Naive thymus-derived CD8-positive, alpha-beta T cell (primary cell): Measurements from ENCODE around the gene HS3ST6. TPM values are rescaled to one million over a fixed set of nuclear protein-coding genes. Genes with fewer than 3 reads are reported as not detected.

Source experiments
- polyA plus RNA-seq, 3 donors: library from polyadenylated mRNA; unstranded; fragments of 300-500 nt; fragmentation: Illumina TruSeq; gene quantifications; one replicate each; pipeline ENCODE4 v1.2.3, GENCODE V29; 2021
- total RNA-seq, 8 experiments: library from RNA in 2 of 8; stranded (reverse) in 2 of 8; gene quantifications; one replicate each; pipeline ENCODE4 v1.2.3 and lab custom pipeline; 2021 to 2026

HS3ST6 gene
- total and polyA plus RNA-seq, 5 experiments from 2014 or later = not detected

Other genes with a start within 250 kb of the HS3ST6 start
- gene JPT2, start 240.1 kb downstream of the HS3ST6 start, total RNA-seq = 10 to 100 TPM; 28.0 to 36.2 TPM
- 10 to 100 TPM in 1 of 3 donors, 1 to 10 TPM in 2; 9.1 to 10.3 (median 9.8) TPM for gene JPT2, start 240.1 kb downstream of the HS3ST6 start, polyA plus RNA-seq
- 100 to 1,000 TPM; 315 to 342 TPM for gene MAPK8IP3, start 212.2 kb downstream of the HS3ST6 start, total RNA-seq
- gene MAPK8IP3, start 212.2 kb downstream of the HS3ST6 start, polyA plus RNA-seq = 1 to 10 TPM in 2 of 3 donors, under 1 TPM in 1; 0.87 to 2.8 (median 2.5) TPM
- gene NME3, start 146.9 kb downstream of the HS3ST6 start, total RNA-seq = 10 to 100 TPM; 70.6 to 79.9 TPM
- gene NME3, start 146.9 kb downstream of the HS3ST6 start, polyA plus RNA-seq = 10 to 100 TPM; 60.0 to 84.2 (median 62.9) TPM
- gene EME2, start 145.6 kb downstream of the HS3ST6 start, total RNA-seq = 10 to 100 TPM; 28.4 to 31.5 TPM
- 1 to 10 TPM in 2 of 3 donors, under 1 TPM in 1; 0.35 to 1.6 (median 1.1) TPM for gene EME2, start 145.6 kb downstream of the HS3ST6 start, polyA plus RNA-seq
- 10 to 100 TPM; 53.1 to 55.9 TPM for gene MRPS34, start 145.3 kb downstream of the HS3ST6 start, total RNA-seq
- gene MRPS34, start 145.3 kb downstream of the HS3ST6 start, polyA plus RNA-seq = 100 to 1,000 TPM; 113 to 145 (median 133) TPM
- gene SPSB3, start 135.8 kb downstream of the HS3ST6 start, total RNA-seq = 100 to 1,000 TPM; 120 to 123 TPM
- gene SPSB3, start 135.8 kb downstream of the HS3ST6 start, polyA plus RNA-seq = 10 to 100 TPM; 38.0 to 42.0 (median 40.8) TPM
- gene NUBP2, start 135.5 kb downstream of the HS3ST6 start, total RNA-seq = 10 to 100 TPM; 62.0 to 65.4 TPM
- 10 to 100 TPM; 87.2 to 90.6 (median 87.3) TPM for gene NUBP2, start 135.5 kb downstream of the HS3ST6 start, polyA plus RNA-seq
- gene IGFALS, start 124.7 kb downstream of the HS3ST6 start, total RNA-seq = 1 to 10 TPM; 1.7 to 2.1 TPM
- not detected for gene IGFALS, start 124.7 kb downstream of the HS3ST6 start, polyA plus RNA-seq
- 10 to 100 TPM; 65.7 to 67.8 TPM for gene HAGH, start 91.6 kb downstream of the HS3ST6 start, total RNA-seq
- 10 to 100 TPM; 38.7 to 60.0 (median 45.0) TPM for gene HAGH, start 91.6 kb downstream of the HS3ST6 start, polyA plus RNA-seq
- 10 to 100 TPM; 11.1 to 12.1 TPM for gene FAHD1, start 91.2 kb downstream of the HS3ST6 start, total RNA-seq
- 10 to 100 TPM; 20.3 to 34.2 (median 32.6) TPM for gene FAHD1, start 91.2 kb downstream of the HS3ST6 start, polyA plus RNA-seq
- gene MEIOB, start 46.3 kb downstream of the HS3ST6 start, total RNA-seq = not detected
- not detected for gene MEIOB, start 46.3 kb downstream of the HS3ST6 start, polyA plus RNA-seq
- 1 to 10 TPM; 9.9 to 10.0 TPM for gene MSRB1, start 24.8 kb upstream of the HS3ST6 start, total RNA-seq
- gene MSRB1, start 24.8 kb upstream of the HS3ST6 start, polyA plus RNA-seq = 10 to 100 TPM; 13.9 to 19.1 (median 16.2) TPM
- not detected for gene RPL3L, start 36.3 kb upstream of the HS3ST6 start, total RNA-seq
- not detected for gene RPL3L, start 36.3 kb upstream of the HS3ST6 start, polyA plus RNA-seq
- 10 to 100 TPM; 62.5 to 65.6 TPM for gene NDUFB10, start 41.1 kb upstream of the HS3ST6 start, total RNA-seq
- gene NDUFB10, start 41.1 kb upstream of the HS3ST6 start, polyA plus RNA-seq = 100 to 1,000 TPM; 180 to 217 (median 187) TPM
- 1,000 to 10,000 TPM; 3,016 to 3,025 TPM for gene RPS2, start 46.4 kb upstream of the HS3ST6 start, total RNA-seq
- gene RPS2, start 46.4 kb upstream of the HS3ST6 start, polyA plus RNA-seq = 1,000 to 10,000 TPM; 6,506 to 7,644 (median 7,481) TPM
- gene RNF151, start 48.4 kb upstream of the HS3ST6 start, total RNA-seq = not detected
- not detected for gene RNF151, start 48.4 kb upstream of the HS3ST6 start, polyA plus RNA-seq
- gene TBL3, start 53.6 kb upstream of the HS3ST6 start, total RNA-seq = 10 to 100 TPM; 30.0 to 33.4 TPM
- gene TBL3, start 53.6 kb upstream of the HS3ST6 start, polyA plus RNA-seq = 10 to 100 TPM; 44.6 to 61.8 (median 52.2) TPM
- gene NOXO1, start 63.1 kb upstream of the HS3ST6 start, total RNA-seq = 1 to 10 TPM; 1.3 to 2.3 TPM
- not detected for gene NOXO1, start 63.1 kb upstream of the HS3ST6 start, polyA plus RNA-seq
- 10 to 100 TPM; 15.9 to 22.3 TPM for gene GFER, start 65.8 kb upstream of the HS3ST6 start, total RNA-seq
- gene GFER, start 65.8 kb upstream of the HS3ST6 start, polyA plus RNA-seq = 10 to 100 TPM; 21.4 to 30.0 (median 26.3) TPM
- gene SYNGR3, start 71.6 kb upstream of the HS3ST6 start, total RNA-seq = under 1 TPM; 0.60 to 0.77 TPM
- 1 to 10 TPM in 1 of 3 donors, under 1 TPM in 1, not detected in 1; 0.77 to 1.1 TPM for gene SYNGR3, start 71.6 kb upstream of the HS3ST6 start, polyA plus RNA-seq
- gene ZNF598, start 91.4 kb upstream of the HS3ST6 start, total RNA-seq = 10 to 100 TPM; 58.6 to 66.2 TPM
- gene ZNF598, start 91.4 kb upstream of the HS3ST6 start, polyA plus RNA-seq = 1 to 10 TPM; 3.4 to 10.0 (median 3.6) TPM
- not detected for gene NPW, start 101.4 kb upstream of the HS3ST6 start, total RNA-seq
- not detected for gene NPW, start 101.4 kb upstream of the HS3ST6 start, polyA plus RNA-seq
- 1 to 10 TPM; 5.3 to 6.0 TPM for gene NHERF2, start 108.5 kb upstream of the HS3ST6 start, total RNA-seq
- gene NHERF2, start 108.5 kb upstream of the HS3ST6 start, polyA plus RNA-seq = 1 to 10 TPM in 1 of 3 donors, under 1 TPM in 2; 0.32 to 1.2 (median 0.46) TPM
- gene NTHL1, start 129.4 kb upstream of the HS3ST6 start, total RNA-seq = 10 to 100 TPM in 1 of 2 experiments, 1 to 10 TPM in 1; 9.1 to 13.1 TPM
- 10 to 100 TPM; 13.1 to 20.0 (median 16.6) TPM for gene NTHL1, start 129.4 kb upstream of the HS3ST6 start, polyA plus RNA-seq
- gene TSC2, start 129.6 kb upstream of the HS3ST6 start, total RNA-seq = 100 to 1,000 TPM; 145 to 162 TPM
- gene TSC2, start 129.6 kb upstream of the HS3ST6 start, polyA plus RNA-seq = 10 to 100 TPM; 23.5 to 42.0 (median 27.2) TPM
- 100 to 1,000 TPM; 131 to 134 TPM for gene PKD1, start 217.5 kb upstream of the HS3ST6 start, total RNA-seq
- gene PKD1, start 217.5 kb upstream of the HS3ST6 start, polyA plus RNA-seq = 1 to 10 TPM; 3.5 to 9.9 (median 4.8) TPM
- not detected for gene RAB26, start 230.2 kb upstream of the HS3ST6 start, total RNA-seq
- gene RAB26, start 230.2 kb upstream of the HS3ST6 start, polyA plus RNA-seq = 1 to 10 TPM in 1 of 3 donors, under 1 TPM in 2; 0.27 to 1.2 (median 0.94) TPM
- 10 to 100 TPM; 32.3 to 39.5 TPM for gene TRAF7, start 237.4 kb upstream of the HS3ST6 start, total RNA-seq
- 1 to 10 TPM; 3.5 to 8.8 (median 4.3) TPM for gene TRAF7, start 237.4 kb upstream of the HS3ST6 start, polyA plus RNA-seq